HG02763 (cell line): Measurements from ENCODE around the gene TNIP3.

Experiments used
- ATAC-seq: cut with Tn5 transposase; IDR thresholded peaks from one replicate; pipeline ENCODE4 v1.9.1; 2021; ENCODE audit warnings: mild to moderate bottlenecking, moderate library complexity; ENCODE audit not compliant: unreplicated experiment

The TNIP3 gene

GRCh38 chr4:121140716-121141460 is 23.2 kb downstream of the TNIP3 start:
- ATAC-seq = no peak

GRCh38 chr4:121139533-121140222 is 24.4 kb downstream of the TNIP3 start:
- peak; percentile 65 for ATAC-seq

DNA sequence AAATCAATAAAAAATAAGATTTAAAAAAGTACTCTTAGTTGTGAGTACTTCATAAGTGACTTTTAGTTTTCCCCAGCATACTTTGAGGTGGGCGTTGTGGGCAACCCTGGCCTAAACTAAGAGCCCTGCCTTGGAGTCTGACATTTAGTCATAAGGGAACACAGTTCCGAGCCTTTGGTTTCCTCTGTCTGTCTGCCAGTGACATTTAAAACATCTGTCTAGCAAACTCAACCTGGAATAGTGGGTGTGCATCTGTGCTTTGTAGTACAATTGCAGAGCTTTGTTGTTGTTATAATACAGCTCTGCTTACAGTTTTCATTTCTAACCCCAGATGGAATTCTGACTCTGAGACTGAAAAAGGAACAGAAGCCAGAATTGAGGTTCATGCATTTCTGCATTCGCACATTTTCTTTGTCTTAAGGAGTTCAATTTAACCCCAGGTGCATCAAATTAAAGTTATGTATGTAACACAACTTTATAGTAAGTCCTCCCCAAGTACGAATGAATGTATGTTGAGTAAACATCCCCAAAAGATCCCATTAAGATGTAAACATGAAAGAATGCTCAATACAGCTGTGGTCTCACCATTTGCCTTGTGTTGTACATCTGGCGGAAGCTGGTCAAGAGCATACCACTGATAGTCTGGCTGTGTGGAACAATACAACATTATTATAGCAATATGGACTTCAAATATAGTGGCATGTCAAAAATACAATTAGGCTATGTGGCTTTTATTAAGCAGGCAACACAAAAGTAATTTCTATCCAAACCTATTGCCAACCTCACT is 25.9 kb downstream of the TNIP3 start:
- ATAC-seq = peak; percentile 68

DNA sequence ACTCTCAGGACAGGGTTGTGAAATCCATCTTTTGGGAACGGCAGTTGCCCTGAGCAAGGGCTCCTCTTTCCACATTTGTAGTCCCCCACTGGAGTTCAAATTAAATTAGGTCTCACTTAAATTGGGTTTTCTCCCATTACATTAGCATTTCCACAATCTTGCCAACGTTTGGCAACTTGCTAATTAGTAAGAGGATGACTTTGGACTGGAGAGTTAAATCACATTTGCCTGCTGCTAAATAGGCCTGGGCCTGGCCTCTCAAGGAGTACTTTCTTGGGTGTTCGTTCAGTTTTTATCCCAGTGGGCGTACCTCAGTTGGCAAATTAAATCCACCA is 33.8 kb downstream of the TNIP3 start:
- ATAC-seq = no peak

GRCh38 chr4:121129606-121130325 is 34.4 kb downstream of the TNIP3 start:
- no peak for ATAC-seq

- no peak for ATAC-seq
These were observed 37.0 kb downstream of the TNIP3 start for GRCh38 chr4:121127100-121127499.

DNA sequence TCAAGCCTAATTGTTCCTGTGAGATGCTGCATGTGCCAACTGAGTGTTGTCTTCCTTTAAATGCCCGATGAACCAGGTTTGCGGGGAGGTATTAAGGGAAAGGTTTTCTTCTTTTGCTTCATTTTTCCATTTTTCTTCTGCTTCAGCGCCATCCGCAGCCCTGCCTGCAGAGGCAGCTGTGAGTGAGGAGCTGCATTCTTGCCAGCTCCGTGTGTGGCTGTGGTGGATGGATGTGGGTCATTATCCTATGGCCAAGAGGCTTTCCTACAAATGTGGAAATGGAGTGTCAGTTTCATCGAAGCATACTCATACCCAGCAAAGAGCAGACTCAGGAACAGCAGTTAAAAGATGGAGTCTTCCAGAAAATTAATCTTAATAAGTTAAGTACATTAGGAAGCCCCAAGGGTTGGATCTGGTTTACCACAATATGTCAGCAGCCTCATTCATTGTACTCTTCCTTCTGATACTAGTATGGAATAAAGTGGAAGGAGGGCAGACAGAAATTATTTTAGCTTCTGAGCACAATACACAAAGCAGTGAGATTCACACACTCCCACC is 37.6 kb downstream of the TNIP3 start:
- ATAC-seq = no peak

- ATAC-seq = no peak
These were observed 38.6 kb downstream of the TNIP3 start for GRCh38 chr4:121125498-121125885.

- ATAC-seq = no peak
These were observed 41.5 kb downstream of the TNIP3 start for GRCh38 chr4:121122661-121123060.

GRCh38 chr4:121119715-121120114 is 44.4 kb downstream of the TNIP3 start:
- no peak for ATAC-seq

- no peak for ATAC-seq
These were observed 45.8 kb downstream of the TNIP3 start for GRCh38 chr4:121118344-121118743.

DNA sequence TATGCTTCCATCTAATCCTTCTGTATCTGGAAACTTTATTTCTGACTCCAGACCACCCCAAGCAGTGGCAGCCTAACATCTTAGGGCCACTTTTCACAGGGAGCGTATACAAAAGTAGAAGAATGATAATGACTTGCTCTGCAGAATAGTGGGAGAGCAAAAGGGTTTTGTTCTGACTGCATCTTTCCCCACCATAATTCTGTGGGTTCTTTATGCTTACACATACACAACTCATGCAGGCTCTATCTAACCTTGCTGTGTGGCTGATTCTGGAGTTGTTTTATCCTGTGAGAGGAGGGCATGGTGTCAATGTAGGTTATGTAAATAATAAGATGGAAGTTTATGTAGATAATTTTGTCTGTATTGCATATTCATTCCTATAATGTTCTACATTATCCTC is 49.4 kb downstream of the TNIP3 start:
- ATAC-seq = no peak

GRCh38 chr4:121112530-121112929 is 51.6 kb downstream of the TNIP3 start:
- no peak for ATAC-seq

DNA sequence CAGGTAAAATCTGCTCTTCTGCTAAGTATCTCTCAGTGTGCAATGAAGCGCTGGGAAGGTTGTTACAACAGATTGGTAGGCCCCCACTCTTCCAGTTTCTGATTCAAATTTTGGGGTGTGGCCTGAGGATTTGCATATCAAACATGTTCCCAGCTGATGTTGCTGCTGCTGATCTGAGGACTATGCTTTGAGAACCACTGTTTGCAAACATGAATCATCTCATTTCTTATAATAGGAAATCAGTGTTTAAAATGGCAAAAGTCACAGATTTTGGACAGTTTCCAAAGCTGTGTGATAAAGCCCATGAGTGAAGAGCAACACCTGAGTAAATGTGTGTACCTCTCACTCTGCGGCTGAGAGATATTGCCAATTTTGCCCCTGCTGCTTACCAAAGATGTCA is 55.6 kb downstream of the TNIP3 start:
- no peak for ATAC-seq

- ATAC-seq = no peak
These were observed 56.6 kb downstream of the TNIP3 start for GRCh38 chr4:121107507-121107906.

DNA sequence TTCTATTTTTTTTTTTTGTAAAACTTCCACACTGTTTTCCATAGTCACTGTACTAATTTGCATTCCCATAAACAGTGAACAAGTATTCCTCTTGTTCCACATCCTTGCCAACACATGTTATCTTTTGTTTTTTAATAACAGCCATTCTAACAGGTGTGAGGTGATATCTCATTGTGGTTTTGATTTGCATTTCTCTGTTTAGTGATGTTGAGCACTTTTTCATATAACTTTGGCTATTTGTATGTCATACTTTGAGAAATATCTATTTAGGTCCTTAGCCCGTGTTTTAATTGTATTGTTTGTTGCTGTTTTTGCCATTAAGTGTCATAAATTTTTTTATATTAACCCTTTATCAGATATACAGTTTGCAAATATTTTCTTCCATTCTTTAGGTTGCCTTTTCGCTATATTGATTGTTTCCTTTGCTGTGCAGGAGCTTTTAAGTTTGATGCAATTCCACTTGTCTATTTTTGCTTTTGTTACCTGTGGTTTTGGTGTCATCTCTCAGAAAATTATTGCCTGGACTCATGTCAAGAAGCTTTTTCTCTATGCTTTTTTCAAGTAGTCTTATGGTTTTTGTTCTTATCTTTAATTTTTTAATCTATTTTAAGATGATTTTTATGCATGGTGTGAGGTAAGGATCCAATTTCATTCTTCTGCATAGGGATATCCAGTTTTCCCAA is 63.9 kb downstream of the TNIP3 start:
- ATAC-seq = no peak

DNA sequence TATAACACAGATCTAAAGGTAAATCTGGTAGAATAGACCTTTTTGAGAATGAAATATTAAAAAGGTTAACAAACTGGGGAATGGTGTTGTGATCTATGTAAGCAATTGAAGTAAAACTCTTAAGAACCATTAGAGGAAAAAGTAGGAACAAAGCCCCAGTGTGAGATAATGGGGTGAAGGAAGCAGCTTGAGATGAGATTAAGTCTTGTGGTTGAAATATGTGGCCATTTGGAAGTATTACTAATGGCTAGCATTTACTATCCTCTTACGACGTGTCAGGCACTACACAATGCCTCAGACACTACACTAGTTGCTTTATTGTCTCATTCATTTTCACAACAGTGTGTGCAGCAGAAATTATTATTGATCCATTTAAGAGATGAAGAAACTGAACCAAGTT is 65.9 kb downstream of the TNIP3 start:
- no peak for ATAC-seq

DNA sequence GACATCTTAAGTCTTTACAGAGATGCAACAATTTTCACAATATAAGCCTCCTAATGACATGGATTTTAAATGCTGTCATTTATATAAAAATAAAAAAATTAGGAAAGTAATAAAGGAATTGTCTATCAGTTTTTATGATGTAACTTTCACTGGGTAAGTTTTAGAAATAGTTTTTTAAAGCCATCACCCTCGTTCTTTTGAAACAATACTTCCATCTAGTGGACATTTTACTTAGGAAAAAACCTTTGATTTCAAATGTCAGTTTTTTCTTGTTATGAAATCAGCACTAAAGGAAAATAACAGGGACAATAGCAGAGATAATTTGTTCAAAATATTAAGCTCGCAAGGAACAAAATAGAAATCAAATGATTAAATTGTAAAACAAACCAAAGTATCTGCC is 67.5 kb downstream of the TNIP3 start:
- no peak for ATAC-seq

GRCh38 chr4:121096191-121096590 is 67.9 kb downstream of the TNIP3 start:
- ATAC-seq = no peak

- ATAC-seq = no peak
These were observed 69.7 kb downstream of the TNIP3 start for GRCh38 chr4:121094297-121094966.
